Panc1 (cell line): ENCODE results near the gene BCL2. TPM values are rescaled to one million over a fixed set of nuclear protein-coding genes. Genes with fewer than 3 reads are reported as not detected.

Experiments
- ATAC-seq: fragments of 200-7000 bp; cut with Tn5 transposase; 2 replicates; pipeline ENCODE4 v1.9.1; 2020; ENCODE audit warnings: mild to moderate bottlenecking, moderate library complexity
- BruUV-seq: library from RNA; stranded (reverse); fragments of 400-500 nt; replicated peaks from 2 replicates; lab custom pipeline; 2021; lab: Mats Ljungman, UMichigan
- CTCF ChIA-PET: fragments of 300-600 bp; sonication (Branson Sonifier 250); formaldehyde crosslinking; loops from one replicate; lab custom pipeline; 2022; ENCODE audit warnings: antibody characterized with exemption; lab: Charles Lee
- POLR2A ChIA-PET: fragments of 300-600 bp; sonication (Branson Sonifier 250); formaldehyde crosslinking; loops from one replicate; lab custom pipeline; 2022; ENCODE audit warnings: antibody characterized with exemption; lab: Charles Lee
- DNase-seq: peaks from one replicate; pipeline ENCODE4 v3.0.0-alpha.2; 2010; ENCODE audit warnings: low read depth, low spot score
- H3K27ac ChIP-seq: 2 replicates; pipeline ENCODE4 v1.5.1; 2011; ENCODE audit warnings: mild to moderate bottlenecking, low read length, inconsistent platforms
- H3K27me3 ChIP-seq: fragments of 200-500 bp; sonication (Bioruptor generic); 2 replicates; pipeline ENCODE4 v1.6.0; 2014; ENCODE audit warnings: low read length, inconsistent platforms; ENCODE audit not compliant: control insufficient read depth, insufficient read depth
- H3K36me3 ChIP-seq: fragments of 200-500 bp; sonication (Bioruptor generic); 2 replicates; pipeline ENCODE4 v1.5.1; 2014; ENCODE audit warnings: inconsistent platforms, mild to moderate bottlenecking, low read length, moderate library complexity; ENCODE audit not compliant: control insufficient read depth, insufficient read depth
- H3K4me1 ChIP-seq: 2 replicates; pipeline ENCODE4 v1.5.1; 2011; ENCODE audit warnings: inconsistent platforms, mild to moderate bottlenecking, low read length, moderate library complexity; ENCODE audit not compliant: control insufficient read depth, insufficient read depth
- H3K4me3 ChIP-seq, 2 experiments: 2 replicates each; pipeline ENCODE4 v1.5.1; 2011 to 2012; ENCODE audit warnings: low read depth in 2 of 2, low read length in 2 of 2, mild to moderate bottlenecking in 2 of 2, inconsistent platforms in 1 of 2, moderate library complexity in 1 of 2
- H3K9me3 ChIP-seq: fragments of 200-500 bp; sonication (Bioruptor generic); 2 replicates; pipeline ENCODE4 v1.5.1; 2014; ENCODE audit warnings: low read depth, mild to moderate bottlenecking, inconsistent platforms, low read length, moderate library complexity; ENCODE audit not compliant: control insufficient read depth, insufficient read depth
- CTCF ChIP-seq: fragments of 450-650 bp; IDR thresholded peaks from 2 replicates; pipeline ENCODE4 v1.5.1; 2017; ENCODE audit warnings: mild to moderate bottlenecking
- POLR2AphosphoS5 ChIP-seq: IDR thresholded peaks from 2 replicates; pipeline ENCODE4 v1.6.1; 2012; ENCODE audit warnings: mild to moderate bottlenecking, low read depth, low read length, moderate library complexity
- REST ChIP-seq, 2 experiments: IDR thresholded peaks; 2 replicates each; pipeline ENCODE4 v1.6.1; 2011 to 2012; ENCODE audit warnings: low read depth in 2 of 2, control low read depth in 1 of 2, low read length in 1 of 2, mild to moderate bottlenecking in 1 of 2, moderate library complexity in 1 of 2; ENCODE audit not compliant: insufficient read depth in 1 of 2
- SIN3A ChIP-seq: IDR thresholded peaks from 2 replicates; pipeline ENCODE4 v1.6.1; 2012; ENCODE audit warnings: low read depth, mild to moderate bottlenecking, low read length, moderate library complexity, borderline replicate concordance; ENCODE audit not compliant: insufficient read depth
- TCF7L2 ChIP-seq: IDR thresholded peaks from 2 replicates; pipeline ENCODE4 v1.6.1; 2011; ENCODE audit warnings: mild to moderate bottlenecking, low read depth, low read length, inconsistent platforms
- in situ Hi-C: cut with HindIII; loops from 2 replicates; pipeline ENCODE4 v1.10.0; 2016; ENCODE audit warnings: low sequenced_read_pairs, low pct_unique_long_range_greater_than_20kb
- intact Hi-C: fragments of 100-400 bp; cut with micrococcal nuclease; formaldehyde crosslinking; loops from one replicate; pipeline ENCODE4 v1.10.0; 2022; ENCODE audit not compliant: unreplicated experiment
- total RNA-seq: library from RNA; stranded (reverse); gene quantifications from one replicate; pipeline ENCODE4 v1.2.1, GENCODE V29; 2021; ENCODE audit not compliant: unreplicated experiment

Gene BCL2
- total RNA-seq, 1 experiment from 2014 or later: 0.72 TPM

- ChIA-PET CTCF (interaction anchor here (0.6 kb wide), 1 partner anchor 113 kb away, joined by 9 read pairs; no protein-coding TSS in a partner anchor), POLR2A (no interaction called here)
- H3K27me3 ChIP-seq: no peaks in the 10 kb centered on the region
- ATAC-seq (no peak), DNase-seq (no peak)
- no TSS peak for BruUV-seq
- no peak overlapping the region for H3K27ac ChIP-seq
- in situ Hi-C loops: no loop called here
- peaks cover 6% of the 10 kb centered on the region; the same call in 1 of the 2 replicates for H3K4me1 ChIP-seq
- H3K4me3 ChIP-seq: no peak overlapping the region
- no peaks in the 10 kb centered on the region for H3K9me3 ChIP-seq
- no peak for TF ChIP-seq CTCF
- TF ChIP-seq POLR2AphosphoS5: no peak
- TF ChIP-seq SIN3A: no peak
- no peak for TF ChIP-seq REST (IDR thresholded peaks at IDR 0.05; ENCODE audit: insufficient read depth in 1 of 2, low read depth in 2 of 2, low read length in 1 of 2)
- TF ChIP-seq TCF7L2: no peak
- intact Hi-C loops: no loop called here
- H3K36me3 ChIP-seq: no peaks in the 10 kb centered on the region
Measured at GRCh38 chr18:63326011-63326410, 6.4 kb upstream of the BCL2 start.

GRCh38 chr18:63325086-63325686 lies 5.6 kb upstream of the BCL2 start:
- ChIA-PET POLR2A (no interaction called here), CTCF (no interaction called here)
- in situ Hi-C loops (no loop called here), intact Hi-C loops (no loop called here)
- Histone ChIP-seq H3K4me1 (peaks cover 6% of the 10 kb centered on the region; the same call in 1 of the 2 replicates), H3K4me3 (no peak overlapping the region), H3K36me3 (no peaks in the 10 kb centered on the region), H3K27me3 (no peaks in the 10 kb centered on the region), H3K9me3 (no peaks in the 10 kb centered on the region), H3K27ac (no peak overlapping the region)
- no peak for TF ChIP-seq REST (IDR thresholded peaks at IDR 0.05; ENCODE audit: insufficient read depth in 1 of 2, low read depth in 2 of 2, low read length in 1 of 2)
- TF ChIP-seq CTCF: no peak
- no peak for TF ChIP-seq POLR2AphosphoS5
- no peak for TF ChIP-seq TCF7L2
- TF ChIP-seq SIN3A: no peak
- ATAC-seq (no peak), DNase-seq (no peak)
- BruUV-seq: no TSS peak
